ENCODE data around the gene MXRA7.
"Not testable (repeated sequence)": the region's sequence is repeated elsewhere in the genome, so short reads cannot be mapped to it uniquely, and the experiment has no call there.

MXRA7 gene

GRCh38 chr17:76636486-76637206, 74.1 kb downstream of the MXRA7 start:
- not testable (repeated sequence) for H3K27ac ChIP-seq (ENCODE audit: low read depth in 2 of 2, low read length in 2 of 2); H3K4me3 ChIP-seq (ENCODE audit: low read length in 2 of 2); H3K9ac ChIP-seq (ENCODE audit: low read depth in 1 of 2, low read length in 2 of 2); H3K27me3 ChIP-seq (ENCODE audit: control insufficient read depth in 2 of 2, insufficient read depth in 2 of 2, low read length in 2 of 2); H3K9me3 ChIP-seq (ENCODE audit: control insufficient read depth in 2 of 2, low read length in 2 of 2)
- Histone ChIP-seq H3K4me1 (ENCODE audit: control insufficient read depth in 2 of 2, insufficient read depth in 2 of 2, low read length in 2 of 2) (peaks cover 7 to 15% of the 10 kb centered on the region in 2 donors), H3K36me3 (ENCODE audit: control insufficient read depth in 2 of 2, insufficient read depth in 2 of 2, low read length in 2 of 2) (peaks cover 17 to 26% of the 10 kb centered on the region in 2 donors)

GRCh38 chr17:76635659-76636360, 75.0 kb downstream of the MXRA7 start:
- Histone ChIP-seq H3K27ac (ENCODE audit: low read depth in 2 of 2, low read length in 2 of 2) (no peak overlapping the region), H3K27me3 (ENCODE audit: control insufficient read depth in 2 of 2, insufficient read depth in 2 of 2, low read length in 2 of 2) (no peaks in the 10 kb centered on the region), H3K4me3 (ENCODE audit: low read length in 2 of 2) (no peak overlapping the region), H3K36me3 (ENCODE audit: control insufficient read depth in 2 of 2, insufficient read depth in 2 of 2, low read length in 2 of 2) (peaks cover 21 to 26% of the 10 kb centered on the region in 2 donors), H3K9me3 (ENCODE audit: control insufficient read depth in 2 of 2, low read length in 2 of 2) (no peaks in the 10 kb centered on the region), H3K4me1 (ENCODE audit: control insufficient read depth in 2 of 2, insufficient read depth in 2 of 2, low read length in 2 of 2) (peaks cover 7 to 15% of the 10 kb centered on the region in 2 donors), H3K9ac (ENCODE audit: low read depth in 1 of 2, low read length in 2 of 2) (no peak overlapping the region)

GRCh38 chr17:76635039-76635438, 75.7 kb downstream of the MXRA7 start:
- Histone ChIP-seq H3K36me3 (ENCODE audit: control insufficient read depth in 2 of 2, insufficient read depth in 2 of 2, low read length in 2 of 2) (peaks cover 21 to 26% of the 10 kb centered on the region in 2 donors), H3K9me3 (ENCODE audit: control insufficient read depth in 2 of 2, low read length in 2 of 2) (no peaks in the 10 kb centered on the region), H3K27me3 (ENCODE audit: control insufficient read depth in 2 of 2, insufficient read depth in 2 of 2, low read length in 2 of 2) (no peaks in the 10 kb centered on the region), H3K27ac (ENCODE audit: low read depth in 2 of 2, low read length in 2 of 2) (no peak overlapping the region), H3K9ac (ENCODE audit: low read depth in 1 of 2, low read length in 2 of 2) (no peak overlapping the region), H3K4me3 (ENCODE audit: low read length in 2 of 2) (no peak overlapping the region), H3K4me1 (ENCODE audit: control insufficient read depth in 2 of 2, insufficient read depth in 2 of 2, low read length in 2 of 2) (peaks cover 7 to 11% of the 10 kb centered on the region in 2 donors)

DNA sequence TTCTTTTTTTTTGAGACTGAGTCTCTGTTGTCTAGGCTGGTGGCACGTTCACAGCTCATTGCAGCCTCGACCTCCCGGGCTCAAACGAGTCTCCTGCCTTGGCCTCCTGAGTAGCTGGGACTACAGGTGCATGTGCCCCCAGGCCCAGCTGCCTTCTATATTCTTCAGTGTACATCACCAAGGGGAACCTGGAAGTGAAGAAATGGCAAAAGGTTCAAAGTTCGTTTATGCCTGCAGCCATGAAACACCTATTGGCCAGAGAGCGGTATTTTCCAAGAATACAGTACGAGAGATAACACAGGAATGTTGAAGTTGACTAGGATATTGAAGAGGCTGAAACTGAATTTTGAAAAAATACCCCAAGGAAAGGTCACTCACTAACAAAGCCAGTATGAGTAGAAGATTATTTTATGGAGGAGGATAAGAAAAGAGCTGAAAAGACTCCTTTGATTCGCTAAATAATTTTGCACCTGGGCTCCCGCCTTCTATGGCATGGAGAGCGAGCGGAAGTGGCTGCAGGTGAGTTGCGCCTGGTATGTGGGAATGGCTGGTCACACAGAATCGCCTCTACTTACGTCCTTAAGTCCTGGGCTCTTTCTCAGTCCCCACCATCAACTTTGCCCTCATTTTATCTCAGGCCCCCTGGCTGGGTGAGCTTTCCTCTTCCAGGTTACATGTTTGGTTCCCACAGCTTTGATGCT, 77.0 kb downstream of the MXRA7 start:
- Histone ChIP-seq H3K9me3 (ENCODE audit: control insufficient read depth in 2 of 2, low read length in 2 of 2) (no peaks in the 10 kb centered on the region), H3K36me3 (ENCODE audit: control insufficient read depth in 2 of 2, insufficient read depth in 2 of 2, low read length in 2 of 2) (peaks cover 28 to 33% of the 10 kb centered on the region in 2 donors), H3K27me3 (ENCODE audit: control insufficient read depth in 2 of 2, insufficient read depth in 2 of 2, low read length in 2 of 2) (no peaks in the 10 kb centered on the region), H3K9ac (ENCODE audit: low read depth in 1 of 2, low read length in 2 of 2) (no peak overlapping the region), H3K27ac (ENCODE audit: low read depth in 2 of 2, low read length in 2 of 2) (no peak overlapping the region), H3K4me3 (ENCODE audit: low read length in 2 of 2) (no peak overlapping the region), H3K4me1 (ENCODE audit: control insufficient read depth in 2 of 2, insufficient read depth in 2 of 2, low read length in 2 of 2) (peaks cover 5 to 7% of the 10 kb centered on the region in 2 donors)

DNA sequence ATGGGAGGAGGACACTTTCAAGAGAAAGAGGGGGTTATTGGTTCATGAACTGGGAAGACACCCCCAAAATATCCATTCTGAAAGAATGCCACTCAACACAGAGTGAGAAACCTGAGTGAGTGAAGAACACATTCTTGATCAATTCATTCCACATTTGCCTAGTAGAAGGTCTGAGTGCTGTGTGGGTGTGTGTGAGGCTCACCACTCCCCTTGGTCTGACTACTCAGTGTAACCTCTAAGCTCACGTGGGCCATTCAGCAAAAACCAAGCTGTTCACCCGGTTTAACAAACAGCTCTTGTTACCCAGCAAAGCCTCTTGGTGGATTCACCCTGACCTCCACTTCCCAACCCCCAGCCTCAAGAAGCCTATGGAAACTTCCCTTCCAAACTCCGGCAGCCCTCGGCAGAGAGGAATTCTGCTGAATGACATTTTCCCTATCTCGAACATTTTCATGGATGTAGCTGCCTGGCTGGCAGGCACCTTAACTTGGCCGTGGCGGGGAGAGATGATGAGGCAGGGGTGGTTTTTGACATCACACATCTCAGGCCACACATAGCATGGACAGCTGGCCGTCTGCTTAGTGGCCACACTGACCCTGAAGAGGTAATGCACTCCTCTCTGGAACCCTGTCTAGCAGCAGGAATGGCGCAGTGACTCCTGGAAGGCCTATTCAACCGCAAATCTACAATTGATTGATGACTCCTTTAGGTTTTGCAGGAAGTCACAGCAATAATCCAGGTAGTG, 78.8 kb downstream of the MXRA7 start:
- Histone ChIP-seq H3K27me3 (ENCODE audit: control insufficient read depth in 2 of 2, insufficient read depth in 2 of 2, low read length in 2 of 2) (peaks cover 0 to 1% of the 10 kb centered on the region in 2 donors), H3K9me3 (ENCODE audit: control insufficient read depth in 2 of 2, low read length in 2 of 2) (no peaks in the 10 kb centered on the region), H3K4me3 (ENCODE audit: low read length in 2 of 2) (no peak overlapping the region), H3K36me3 (ENCODE audit: control insufficient read depth in 2 of 2, insufficient read depth in 2 of 2, low read length in 2 of 2) (peaks cover 35 to 42% of the 10 kb centered on the region in 2 donors), H3K27ac (ENCODE audit: low read depth in 2 of 2, low read length in 2 of 2) (no peak overlapping the region), H3K4me1 (ENCODE audit: control insufficient read depth in 2 of 2, insufficient read depth in 2 of 2, low read length in 2 of 2) (peaks cover 2 to 7% of the 10 kb centered on the region in 2 donors), H3K9ac (ENCODE audit: low read depth in 1 of 2, low read length in 2 of 2) (no peak overlapping the region)

- H3K4me1 ChIP-seq (ENCODE audit: control insufficient read depth in 2 of 2, insufficient read depth in 2 of 2, low read length in 2 of 2): peaks cover 2 to 7% of the 10 kb centered on the region in 2 donors
- no peak overlapping the region for H3K9ac ChIP-seq (ENCODE audit: low read depth in 1 of 2, low read length in 2 of 2)
- H3K36me3 ChIP-seq (ENCODE audit: control insufficient read depth in 2 of 2, insufficient read depth in 2 of 2, low read length in 2 of 2): peaks cover 45 to 54% of the 10 kb centered on the region in 2 donors
- H3K27ac ChIP-seq (ENCODE audit: low read depth in 2 of 2, low read length in 2 of 2): no peak overlapping the region
- peaks cover 0 to 2% of the 10 kb centered on the region in 2 donors for H3K27me3 ChIP-seq (ENCODE audit: control insufficient read depth in 2 of 2, insufficient read depth in 2 of 2, low read length in 2 of 2)
- no peak overlapping the region for H3K4me3 ChIP-seq (ENCODE audit: low read length in 2 of 2)
- H3K9me3 ChIP-seq (ENCODE audit: control insufficient read depth in 2 of 2, low read length in 2 of 2): no peaks in the 10 kb centered on the region
These were observed 80.6 kb downstream of the MXRA7 start for GRCh38 chr17:76630151-76630550.

Data from mucosa of rectum (tissue), 2 donors.